ENCODE measurements around the gene CASP3.
"Not testable (repeated sequence)": the region's sequence is repeated elsewhere in the genome, so short reads cannot be mapped to it uniquely, and the experiment has no call there.

The CASP3 gene

DNA sequence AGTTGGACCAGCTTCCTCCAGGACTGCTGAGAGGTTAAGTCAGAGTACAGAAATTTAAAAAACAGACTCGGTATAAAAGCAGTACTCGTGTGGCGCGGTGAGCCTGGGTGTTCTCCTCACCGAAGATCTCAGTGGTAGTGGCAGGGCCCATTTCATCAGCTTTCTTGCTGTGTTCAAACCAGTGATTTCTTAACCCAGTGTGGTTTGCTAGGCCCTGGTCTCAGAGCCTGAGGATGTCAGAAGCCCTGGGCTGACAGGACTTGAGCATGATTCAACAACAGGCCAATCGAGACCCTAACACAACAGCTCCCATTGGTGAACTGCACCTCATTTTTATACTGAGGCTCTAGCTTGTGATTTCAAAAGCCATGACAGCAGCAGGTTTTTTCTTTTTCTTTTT, 23.5 kb upstream of the CASP3 start:
- Mint-ChIP-seq H3K9me3 (no peaks in the 10 kb centered on the region), H3K4me1 (peaks cover 16% of the 10 kb centered on the region), H3K27ac (no peak overlapping the region), H3K4me3 (no peak overlapping the region), H3K27me3 (no peaks in the 10 kb centered on the region), H3K36me3 (ENCODE audit: low read depth) (peaks cover 30% of the 10 kb centered on the region)
- no peak for DNase-seq
- ATAC-seq: no peak

DNA sequence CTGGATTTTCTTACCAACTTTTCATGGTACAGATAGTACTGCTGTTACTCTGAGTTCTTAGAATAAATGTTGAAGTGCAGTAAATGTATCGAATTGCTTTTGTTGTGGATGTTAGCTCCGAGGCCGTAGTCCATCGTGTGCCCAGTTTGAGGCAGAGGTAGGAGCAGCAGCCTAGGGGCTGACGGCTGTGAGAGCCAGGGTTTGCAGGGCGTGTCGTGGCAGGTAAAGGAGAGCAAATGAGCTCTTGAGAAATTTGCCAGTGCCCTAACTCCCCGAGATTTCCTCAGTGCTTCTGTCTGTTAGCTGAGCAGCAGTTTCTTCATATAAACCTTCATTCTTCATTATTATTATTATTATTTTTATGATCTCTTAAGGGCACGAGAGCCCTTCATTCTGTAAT, 21.9 kb upstream of the CASP3 start:
- peaks cover 17% of the 10 kb centered on the region for H3K4me1 Mint-ChIP-seq
- DNase-seq (no peak), ATAC-seq (no peak)
- peaks cover 36% of the 10 kb centered on the region for H3K36me3 Mint-ChIP-seq (ENCODE audit: low read depth)
- no peak overlapping the region for H3K4me3 Mint-ChIP-seq
- H3K9me3 Mint-ChIP-seq: no peaks in the 10 kb centered on the region
- no peak overlapping the region for H3K27ac Mint-ChIP-seq
- H3K27me3 Mint-ChIP-seq: no peaks in the 10 kb centered on the region

DNA sequence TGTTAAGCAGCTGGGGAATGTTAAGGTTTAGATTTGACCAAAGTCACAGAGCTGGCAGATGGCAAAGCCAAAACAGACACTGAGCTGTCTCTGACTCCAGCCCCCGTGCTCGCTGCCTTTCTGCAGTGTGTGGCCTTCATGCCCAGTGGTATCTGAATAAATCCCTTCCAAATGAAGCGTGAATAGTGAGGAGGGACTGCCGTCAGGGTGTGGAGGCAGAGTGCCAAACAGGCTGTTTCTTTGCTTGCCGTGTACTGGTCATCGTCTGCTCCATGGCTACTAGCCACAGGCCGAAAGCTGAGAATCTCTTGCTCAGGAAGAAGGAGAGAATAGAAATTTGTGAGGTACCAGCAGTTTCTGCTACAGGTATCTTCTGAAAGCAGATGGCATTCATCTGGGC, 20.0 kb upstream of the CASP3 start:
- Mint-ChIP-seq H3K27me3 (no peaks in the 10 kb centered on the region), H3K9me3 (no peaks in the 10 kb centered on the region), H3K4me3 (no peak overlapping the region), H3K36me3 (ENCODE audit: low read depth) (peaks cover 38% of the 10 kb centered on the region), H3K27ac (peak overlapping the region; percentile 21), H3K4me1 (peaks cover 17% of the 10 kb centered on the region)
- DNase-seq: no peak
- ATAC-seq: no peak

DNA sequence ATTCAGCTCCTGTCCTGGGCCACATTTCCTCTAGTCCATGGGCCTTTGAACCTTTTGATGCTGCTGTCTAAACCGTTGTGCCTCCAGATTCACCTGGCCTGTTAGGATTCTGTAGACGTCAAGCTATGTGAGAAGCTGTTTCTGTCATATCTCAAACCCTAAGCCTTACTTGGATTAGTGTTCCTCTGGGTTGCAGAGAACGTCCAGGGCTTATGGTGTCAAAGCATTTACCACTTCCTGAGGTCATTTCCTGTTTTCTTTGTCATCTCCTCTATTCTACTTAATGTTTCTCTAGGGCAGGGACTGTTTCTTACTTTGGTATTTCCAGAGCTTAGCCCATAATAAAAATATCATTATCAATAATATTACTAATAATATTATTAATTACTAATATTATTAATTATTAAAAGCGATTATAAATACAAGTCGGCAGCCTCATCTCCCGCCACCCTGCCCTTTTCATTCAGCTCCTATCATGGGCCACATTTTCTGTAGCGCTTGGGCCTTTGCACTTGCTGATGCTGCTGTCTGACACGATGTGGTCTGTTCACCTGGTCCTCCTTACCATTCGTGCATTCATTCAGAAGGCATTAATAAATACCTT, 19.4 kb upstream of the CASP3 start:
- H3K4me3 Mint-ChIP-seq: no peak overlapping the region
- ATAC-seq: peak; percentile 53
- H3K9me3 Mint-ChIP-seq: no peaks in the 10 kb centered on the region
- H3K4me1 Mint-ChIP-seq: peaks cover 17% of the 10 kb centered on the region
- peaks cover 36% of the 10 kb centered on the region for H3K36me3 Mint-ChIP-seq (ENCODE audit: low read depth)
- no peak for DNase-seq
- peak overlapping the region; percentile 43 for H3K27ac Mint-ChIP-seq
- no peaks in the 10 kb centered on the region for H3K27me3 Mint-ChIP-seq

DNA sequence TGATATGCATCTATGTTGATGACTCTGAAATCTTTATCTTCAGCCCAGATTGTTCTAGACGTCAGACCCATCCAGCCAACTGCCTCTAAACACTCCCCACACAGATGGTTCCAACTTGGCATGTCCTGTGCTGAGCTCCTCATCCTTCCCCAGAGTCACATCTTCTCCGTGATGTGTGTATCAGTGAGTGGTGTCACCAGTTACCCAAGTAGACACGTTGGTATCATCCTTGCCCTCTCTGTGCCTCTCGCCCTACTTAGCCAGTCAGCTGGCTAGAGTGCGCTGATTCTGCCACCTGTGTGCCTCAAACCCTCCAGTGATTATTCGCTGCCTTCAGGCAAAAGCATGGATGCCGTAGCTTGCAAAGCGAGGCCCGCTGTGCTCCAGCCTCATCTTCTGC, 18.8 kb upstream of the CASP3 start:
- ATAC-seq (peak; percentile 20), DNase-seq (no peak)
- H3K4me1 Mint-ChIP-seq: peaks cover 17% of the 10 kb centered on the region
- peaks cover 36% of the 10 kb centered on the region for H3K36me3 Mint-ChIP-seq (ENCODE audit: low read depth)
- H3K27ac Mint-ChIP-seq: peak overlapping the region; percentile 43
- no peaks in the 10 kb centered on the region for H3K27me3 Mint-ChIP-seq
- H3K9me3 Mint-ChIP-seq: no peaks in the 10 kb centered on the region
- H3K4me3 Mint-ChIP-seq: no peak overlapping the region

DNA sequence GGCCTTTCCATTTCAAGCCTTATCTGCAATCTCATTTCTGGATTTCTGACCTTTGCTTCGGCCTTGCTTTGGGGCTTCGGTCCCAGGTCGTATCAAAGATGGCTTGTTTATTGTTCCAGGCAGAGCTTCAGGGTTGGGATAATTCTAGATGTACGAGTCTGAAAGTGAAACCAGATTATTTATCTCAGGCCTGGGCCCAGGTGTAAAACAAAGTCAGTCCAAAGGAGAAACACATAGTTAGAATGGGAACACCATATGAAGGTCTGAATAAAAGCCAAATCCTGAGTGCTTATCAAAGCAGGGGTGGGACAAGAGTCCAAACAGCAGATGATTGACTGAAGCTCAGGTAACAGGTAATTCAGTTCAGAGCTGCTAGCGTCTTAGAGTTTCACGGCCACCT, 17.4 kb upstream of the CASP3 start:
- H3K27ac Mint-ChIP-seq: no peak overlapping the region
- no peak for ATAC-seq

DNA sequence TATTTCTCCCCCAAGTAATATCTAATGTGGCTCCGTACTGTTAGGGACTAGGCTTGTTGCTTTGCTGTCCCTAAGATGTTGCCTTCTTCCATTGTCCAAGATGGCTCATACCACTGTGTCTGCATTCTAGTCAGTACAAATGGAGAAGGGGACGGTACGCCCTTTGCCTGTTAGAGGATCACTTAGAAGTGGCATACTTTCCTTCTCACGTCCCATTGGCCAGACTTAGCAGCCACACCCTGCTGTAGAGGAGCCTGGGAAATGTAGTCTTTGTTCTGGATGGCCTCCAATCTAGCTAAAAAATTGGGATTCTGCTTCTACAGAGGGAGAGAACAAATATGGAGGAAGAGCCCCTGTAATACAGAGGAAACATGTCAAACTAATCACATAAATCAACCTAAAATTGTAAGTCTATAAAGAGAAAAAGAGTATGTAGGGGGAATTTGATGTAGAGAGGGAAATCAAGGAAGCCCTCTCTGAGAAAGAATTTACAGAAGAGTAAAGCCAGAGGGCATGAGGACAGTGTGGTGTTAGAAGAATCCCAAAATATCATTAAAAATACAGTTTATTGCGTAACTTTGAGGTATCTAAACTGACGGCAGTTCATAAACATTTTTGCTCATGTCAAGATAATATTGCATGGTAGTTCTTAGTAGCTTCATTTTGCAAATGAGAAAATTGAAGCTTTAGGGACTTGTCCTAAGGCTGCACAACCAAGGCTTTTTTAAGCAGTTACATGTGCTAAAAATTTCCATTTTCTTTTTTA, 15.4 kb upstream of the CASP3 start:
- Mint-ChIP-seq H3K27ac (no peak overlapping the region), H3K27me3 (no peaks in the 10 kb centered on the region), H3K9me3 (no peaks in the 10 kb centered on the region), H3K36me3 (ENCODE audit: low read depth) (peaks cover 27% of the 10 kb centered on the region), H3K4me3 (no peak overlapping the region), H3K4me1 (peaks cover 17% of the 10 kb centered on the region)
- ATAC-seq (peak; percentile 76), DNase-seq (no peak)

More for the DNA sequence above, 17.4 kb upstream of the CASP3 start:
- Mint-ChIP-seq H3K27me3 (no peaks in the 10 kb centered on the region), H3K36me3 (ENCODE audit: low read depth) (peaks cover 27% of the 10 kb centered on the region), H3K9me3 (no peaks in the 10 kb centered on the region), H3K4me1 (peaks cover 17% of the 10 kb centered on the region), H3K4me3 (no peak overlapping the region)
- no peak for DNase-seq

DNA sequence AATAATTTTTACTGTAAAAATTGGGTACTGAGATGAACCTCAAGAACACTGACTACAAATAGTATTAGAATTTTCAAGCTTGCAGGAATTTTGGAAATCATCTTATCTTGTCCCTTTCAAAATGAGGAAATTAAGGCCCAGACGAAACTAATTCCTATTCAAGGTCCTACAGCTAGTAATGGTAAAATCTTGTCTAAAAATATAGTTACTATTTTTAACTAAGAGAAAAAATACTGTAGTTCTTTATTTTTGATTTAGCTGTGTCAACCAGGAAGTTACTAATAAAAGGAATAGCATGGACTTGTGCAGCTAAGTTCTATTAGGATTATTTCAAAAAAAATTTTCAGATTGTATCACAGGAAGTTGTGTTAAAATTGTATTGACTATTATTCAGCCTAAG, 13.0 kb upstream of the CASP3 start:
- H3K27me3 Mint-ChIP-seq: no peaks in the 10 kb centered on the region
- no peaks in the 10 kb centered on the region for H3K9me3 Mint-ChIP-seq
- ATAC-seq: no peak
- DNase-seq: no peak
- peaks cover 12% of the 10 kb centered on the region for H3K36me3 Mint-ChIP-seq (ENCODE audit: low read depth)
- no peak overlapping the region for H3K27ac Mint-ChIP-seq
- no peaks in the 10 kb centered on the region for H3K4me1 Mint-ChIP-seq
- no peak overlapping the region for H3K4me3 Mint-ChIP-seq

DNA sequence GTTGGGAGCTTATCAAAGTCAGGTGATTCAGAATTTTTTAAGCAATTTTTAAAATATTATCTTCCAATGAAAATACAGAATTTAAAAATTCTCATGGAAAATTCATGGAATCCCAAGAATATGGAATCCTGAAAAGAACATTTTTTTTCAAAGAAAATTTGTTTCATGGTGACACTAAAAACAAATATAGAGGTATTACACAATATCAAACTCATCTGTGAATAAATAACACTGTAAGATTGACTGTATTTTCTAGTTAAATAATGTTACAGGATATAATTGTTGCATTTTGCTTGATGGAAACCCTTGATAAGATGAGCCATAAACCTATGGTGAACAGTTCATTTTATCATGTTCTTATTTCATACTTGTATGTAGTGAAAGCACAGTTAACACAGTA, 11.7 kb upstream of the CASP3 start:
- DNase-seq (no peak), ATAC-seq (no peak)
- H3K4me3 Mint-ChIP-seq: no peak overlapping the region
- H3K36me3 Mint-ChIP-seq (ENCODE audit: low read depth): peaks cover 9% of the 10 kb centered on the region
- H3K27me3 Mint-ChIP-seq: no peaks in the 10 kb centered on the region
- H3K4me1 Mint-ChIP-seq: no peaks in the 10 kb centered on the region
- no peaks in the 10 kb centered on the region for H3K9me3 Mint-ChIP-seq
- H3K27ac Mint-ChIP-seq: no peak overlapping the region

DNA sequence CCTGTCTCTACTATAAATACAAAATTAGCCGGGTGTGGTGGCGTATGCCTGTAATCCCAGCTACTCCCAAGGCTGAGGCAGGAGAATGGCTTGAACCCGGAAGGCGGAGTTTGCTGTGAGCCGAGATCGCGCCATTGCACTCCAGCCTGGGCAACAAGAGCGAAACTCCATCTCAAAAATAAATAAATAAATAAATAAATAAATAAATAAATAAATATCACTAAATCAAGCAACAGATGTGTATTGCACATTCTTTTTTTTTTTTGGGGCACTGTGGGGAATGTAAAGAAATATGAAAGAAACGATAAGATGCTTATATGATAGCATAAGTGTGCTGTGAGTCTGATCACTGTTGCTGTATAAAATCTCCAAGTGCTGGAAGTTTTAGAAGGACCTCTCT, 8.6 kb upstream of the CASP3 start:
- not testable (repeated sequence) for H3K4me3 Mint-ChIP-seq, ATAC-seq, H3K27ac Mint-ChIP-seq, H3K4me1 Mint-ChIP-seq, H3K27me3 Mint-ChIP-seq, H3K9me3 Mint-ChIP-seq, DNase-seq
- peaks cover 13% of the 10 kb centered on the region for H3K36me3 Mint-ChIP-seq (ENCODE audit: low read depth)

DNA sequence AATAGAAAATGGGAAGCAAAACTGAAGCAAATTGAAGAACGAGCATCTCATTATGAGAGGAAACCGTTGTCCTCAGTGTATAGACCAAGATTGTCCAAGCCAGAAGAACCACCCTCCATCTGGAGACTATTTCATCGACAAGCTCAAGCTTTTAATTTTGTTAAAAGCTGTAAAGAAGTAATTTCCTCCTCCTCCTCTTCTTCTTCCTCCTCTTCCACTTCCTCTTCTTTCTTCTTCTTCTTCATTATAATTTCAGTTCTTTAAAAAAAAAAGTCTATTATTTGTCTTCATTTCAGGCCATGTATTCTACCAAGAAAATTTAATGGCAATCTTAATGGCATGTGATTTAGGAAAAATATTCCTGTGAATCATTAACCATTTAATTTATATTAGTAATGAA, 7.9 kb upstream of the CASP3 start:
- no peak overlapping the region for H3K4me3 Mint-ChIP-seq
- DNase-seq (no peak), ATAC-seq (no peak)
- H3K9me3 Mint-ChIP-seq: no peaks in the 10 kb centered on the region
- no peak overlapping the region for H3K27ac Mint-ChIP-seq
- no peaks in the 10 kb centered on the region for H3K4me1 Mint-ChIP-seq
- H3K27me3 Mint-ChIP-seq: no peaks in the 10 kb centered on the region
- H3K36me3 Mint-ChIP-seq (ENCODE audit: low read depth): peaks cover 13% of the 10 kb centered on the region

DNA sequence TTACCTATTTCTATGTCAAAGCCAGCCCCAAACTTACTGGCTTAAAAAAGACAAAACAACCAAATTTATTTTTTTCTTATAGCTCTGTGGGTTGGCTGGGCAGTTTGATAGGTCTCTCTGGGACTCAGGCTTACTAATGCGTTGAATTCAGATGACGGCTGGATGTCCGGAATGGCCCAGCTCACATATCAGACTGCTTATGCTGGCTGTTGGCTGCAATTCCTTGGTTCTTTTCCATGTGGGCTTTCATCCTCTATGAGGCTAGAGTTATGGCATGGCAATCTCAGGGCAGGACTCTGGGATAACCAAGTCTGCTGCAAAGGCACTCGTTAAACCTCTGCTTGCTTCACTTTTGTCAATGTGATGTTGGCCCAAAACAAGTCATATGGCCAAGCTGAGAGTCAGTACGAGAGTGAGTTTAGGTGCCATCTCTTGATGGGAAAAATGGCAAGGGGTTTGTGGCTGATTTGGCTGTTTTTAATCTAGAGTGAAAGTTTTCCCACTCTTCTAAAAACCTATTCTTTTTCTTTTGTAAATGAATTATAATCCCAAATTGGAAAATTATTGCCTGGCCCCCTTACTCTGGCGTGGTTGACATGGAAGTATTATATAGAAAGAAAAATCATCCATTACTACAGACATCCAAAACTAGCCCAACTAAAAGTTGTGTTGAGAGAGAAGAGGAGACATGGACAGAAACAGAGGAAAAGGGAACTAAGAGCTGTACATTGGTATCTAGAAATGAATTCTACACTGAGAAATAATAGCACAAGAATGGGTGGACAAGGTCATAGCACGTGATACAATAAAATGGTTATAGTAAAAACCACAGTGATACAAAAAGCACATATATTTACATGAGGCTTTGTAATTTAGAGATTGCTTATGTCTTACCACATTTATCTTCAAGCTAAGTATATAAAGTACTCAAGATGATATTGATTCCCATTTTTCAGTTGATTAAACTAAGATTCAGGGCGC, 6.9 kb upstream of the CASP3 start:
- no peak overlapping the region for H3K27ac Mint-ChIP-seq
- H3K27me3 Mint-ChIP-seq: no peaks in the 10 kb centered on the region
- H3K4me1 Mint-ChIP-seq: peaks cover 2% of the 10 kb centered on the region
- no peak for ATAC-seq
- no peak for DNase-seq
- H3K9me3 Mint-ChIP-seq: no peaks in the 10 kb centered on the region
- peaks cover 13% of the 10 kb centered on the region for H3K36me3 Mint-ChIP-seq (ENCODE audit: low read depth)
- H3K4me3 Mint-ChIP-seq: no peak overlapping the region

DNA sequence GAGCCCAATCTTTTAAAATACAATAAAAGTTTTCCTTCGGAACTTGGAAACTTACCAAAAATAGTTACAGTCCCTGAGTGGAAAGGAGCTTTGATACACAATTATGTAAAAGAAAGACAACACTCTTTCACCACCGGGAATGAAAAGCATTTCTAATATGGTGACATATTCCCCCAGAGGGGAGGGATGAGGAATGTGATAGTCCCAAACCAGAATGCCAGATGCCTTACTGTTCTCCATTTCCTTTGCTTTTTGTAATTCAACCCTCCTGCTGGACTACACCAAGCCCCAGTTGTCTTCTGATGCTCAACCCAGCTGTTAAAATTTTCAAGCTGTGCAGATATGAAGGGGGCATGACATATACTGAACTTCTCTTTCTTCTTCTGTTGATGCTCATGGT, 4.4 kb upstream of the CASP3 start:
- peaks cover 13% of the 10 kb centered on the region for H3K4me1 Mint-ChIP-seq
- H3K27me3 Mint-ChIP-seq: no peaks in the 10 kb centered on the region
- H3K27ac Mint-ChIP-seq: no peak overlapping the region
- H3K4me3 Mint-ChIP-seq: no peak overlapping the region
- H3K9me3 Mint-ChIP-seq: no peaks in the 10 kb centered on the region
- no peak for ATAC-seq
- no peak for DNase-seq
- H3K36me3 Mint-ChIP-seq (ENCODE audit: low read depth): peaks cover 13% of the 10 kb centered on the region

DNA sequence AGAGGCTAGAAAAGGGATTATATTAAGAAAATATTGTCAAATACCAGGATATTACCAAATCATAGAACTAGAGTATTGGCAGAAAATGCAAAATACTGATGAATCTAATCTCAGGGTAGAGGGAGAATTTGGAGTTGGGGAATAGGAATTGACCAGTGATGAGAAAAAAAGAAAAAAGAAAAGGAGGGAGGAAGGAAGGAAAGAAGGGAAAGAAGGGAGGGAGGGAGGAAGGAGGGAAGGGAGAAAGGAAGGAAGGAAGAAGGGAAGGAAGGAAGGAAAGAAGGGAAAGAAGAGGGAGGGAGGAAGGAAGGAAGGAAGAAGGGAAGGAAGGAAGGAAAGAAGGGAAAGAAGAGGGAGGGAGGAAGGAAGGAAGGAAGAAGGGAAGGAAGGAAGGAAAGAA, 3.4 kb upstream of the CASP3 start:
- H3K36me3 Mint-ChIP-seq (ENCODE audit: low read depth): peaks cover 20% of the 10 kb centered on the region
- H3K27me3 Mint-ChIP-seq, H3K27ac Mint-ChIP-seq, H3K9me3 Mint-ChIP-seq, H3K4me3 Mint-ChIP-seq, ATAC-seq, DNase-seq: not testable (repeated sequence)
- peaks cover 21% of the 10 kb centered on the region for H3K4me1 Mint-ChIP-seq

DNA sequence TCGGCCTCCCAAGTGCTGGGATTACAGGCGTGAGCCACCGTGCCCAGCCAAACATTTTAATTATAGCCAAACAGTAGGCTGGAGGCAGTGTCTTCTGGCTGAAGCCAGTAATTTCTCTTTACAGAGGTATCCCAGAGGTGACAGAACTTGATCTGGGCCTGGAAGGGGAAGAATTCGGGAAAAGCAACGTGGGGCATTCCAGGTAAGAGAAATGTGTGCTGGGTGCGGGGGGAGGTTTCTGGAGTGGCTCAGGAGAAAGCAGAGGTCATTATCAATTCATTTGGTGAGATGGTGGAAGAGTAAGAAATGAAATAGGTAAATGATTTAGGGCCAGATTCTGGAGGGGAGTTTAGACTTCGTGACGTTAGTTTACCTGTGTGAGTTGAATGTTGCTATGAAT, 2.7 kb upstream of the CASP3 start:
- H3K4me1 Mint-ChIP-seq: peaks cover 29% of the 10 kb centered on the region
- no peak overlapping the region for H3K4me3 Mint-ChIP-seq
- no peaks in the 10 kb centered on the region for H3K27me3 Mint-ChIP-seq
- ATAC-seq (no peak), DNase-seq (no peak)
- H3K27ac Mint-ChIP-seq: no peak overlapping the region
- no peaks in the 10 kb centered on the region for H3K9me3 Mint-ChIP-seq
- H3K36me3 Mint-ChIP-seq (ENCODE audit: low read depth): peaks cover 23% of the 10 kb centered on the region
